A549 (cell line): Measurements from ENCODE around the gene EBF4. TPM values are rescaled to one million over a fixed set of nuclear protein-coding genes. Genes with fewer than 3 reads are reported as not detected.

Source experiments
- ATAC-seq, 2 experiments: fragments of 200-7000 bp in 1 of 2; fragments of >200 bp in 1 of 2; cut with Nextera tagmentation in 1 of 2; cut with Tn5 transposase in 1 of 2; 3 replicates each; pipeline versions ENCODE4 v1.8.0 to v1.9.1; 2018 to 2020; ENCODE audit warnings: mild to moderate bottlenecking in 1 of 2, moderate library complexity in 1 of 2
- CTCF ChIA-PET: fragments of 300-600 bp; sonication (Branson Sonifier 250); formaldehyde crosslinking; extraction: SDS; loops from one replicate; lab custom pipeline; 2021; ENCODE audit warnings: antibody characterized with exemption, inconsistent platforms; lab: Yijun Ruan, JAX
- POLR2A ChIA-PET: fragments of 350-600 bp; formaldehyde crosslinking; extraction: SDS; loops from one replicate; lab custom pipeline; 2021; ENCODE audit warnings: antibody characterized with exemption, inconsistent platforms; lab: Yijun Ruan, JAX
- DNase-seq, 2 experiments: peaks; one replicate each; pipeline versions ENCODE4 v3.0.0 to v3.0.0-alpha.2; 2011 to 2016; ENCODE audit warnings: low read depth in 1 of 2, low spot score in 1 of 2
- FAIRE-seq: peaks from 2 replicates; lab custom pipeline; 2011; peaks lifted over from hg19 to GRCh38; lab: Jason Lieb, UNC
- H3K27ac ChIP-seq, 2 experiments: fragments of >200 bp; sonication (Bioruptor Twin); formaldehyde crosslinking; 3 replicates each; pipeline ENCODE4 v1.5.1; 2016 to 2017
- H3K4me1 ChIP-seq: fragments of >200 bp; sonication (Bioruptor Twin); formaldehyde crosslinking; 3 replicates; pipeline ENCODE4 v1.6.1; 2016
- H3K4me2 ChIP-seq: fragments of >200 bp; sonication (Bioruptor Twin); formaldehyde crosslinking; 3 replicates; pipeline ENCODE4 v1.6.1; 2016
- H3K4me3 ChIP-seq: fragments of >200 bp; sonication (Bioruptor Twin); formaldehyde crosslinking; 3 replicates; pipeline ENCODE4 v1.5.1; 2016
- H3K9me3 ChIP-seq: fragments of >200 bp; sonication (Bioruptor Twin); formaldehyde crosslinking; 3 replicates; pipeline ENCODE4 v1.6.1; 2016
- BHLHE40 ChIP-seq: IDR thresholded peaks from 2 replicates; pipeline ENCODE4 v1.6.1; 2012; ENCODE audit warnings: low read depth, low read length, inconsistent platforms
- CBX2 ChIP-seq: fragments of 200-600 bp; sonication (generic); IDR thresholded peaks from 2 replicates; pipeline ENCODE4 v1.6.1; 2016; ENCODE audit warnings: low read depth, mild to moderate bottlenecking, borderline replicate concordance
- CEBPB ChIP-seq, 2 experiments: fragments of >200 bp in 1 of 2; sonication (Bioruptor Twin) in 1 of 2; formaldehyde crosslinking in 1 of 2; IDR thresholded peaks; 2 replicates each; pipeline ENCODE4 v1.6.1; 2012 to 2016
- CHD2 ChIP-seq: fragments of 150-350 bp; IDR thresholded peaks from 2 replicates; pipeline ENCODE4 v1.6.1; 2014; ENCODE audit warnings: low read length; ENCODE audit not compliant: partially characterized antibody
- CHD4 ChIP-seq: fragments of 200-600 bp; sonication (generic); IDR thresholded peaks from 2 replicates; pipeline ENCODE4 v1.6.1; 2016; ENCODE audit warnings: antibody characterized with exemption, mild to moderate bottlenecking, borderline replicate concordance
- FOSL2 ChIP-seq, 2 experiments: fragments of 450-650 bp in 1 of 2; fragments of >200 bp in 1 of 2; sonication (Bioruptor Twin) in 1 of 2; formaldehyde crosslinking; IDR thresholded peaks; 2 replicates each; pipeline versions ENCODE4 v1.5.0 to v1.6.1; 2016 to 2020; ENCODE audit warnings: mild to moderate bottlenecking in 1 of 2, moderate library complexity in 1 of 2
- FOXS1 ChIP-seq: fragments of 250-450 bp; sonication (Bioruptor Pico); IDR thresholded peaks from 2 replicates; pipeline ENCODE4 v1.5.0; 2020; ENCODE audit warnings: mild to moderate bottlenecking, moderate library complexity
- GATA3 ChIP-seq: IDR thresholded peaks from 2 replicates; pipeline ENCODE4 v1.6.1; 2012; ENCODE audit warnings: borderline replicate concordance
- HEYL ChIP-seq: fragments of 250-450 bp; sonication (Bioruptor Pico); IDR thresholded peaks from 2 replicates; pipeline ENCODE4 v1.8.0; 2021; ENCODE audit warnings: mild to moderate bottlenecking, moderate library complexity
- JUN ChIP-seq, 2 experiments: fragments of >200 bp; sonication (Bioruptor Twin); formaldehyde crosslinking; IDR thresholded peaks; 2 replicates in 1 of 2; 3 replicates in 1 of 2; pipeline ENCODE4 v1.6.1; 2016 to 2017
- MAZ ChIP-seq: fragments of 150-350 bp; IDR thresholded peaks from 2 replicates; pipeline ENCODE4 v1.6.1; 2014; ENCODE audit warnings: antibody characterized with exemption, low read depth, low read length, borderline replicate concordance
- MYC ChIP-seq: IDR thresholded peaks from 2 replicates; pipeline ENCODE4 v1.6.1; 2012; ENCODE audit warnings: mild to moderate bottlenecking, inconsistent platforms, low read length, improper control_type of control experiment, borderline replicate concordance
- NR3C1 ChIP-seq: fragments of >200 bp; sonication (Bioruptor Twin); formaldehyde crosslinking; IDR thresholded peaks from 3 replicates; pipeline ENCODE4 v1.6.1; 2017
- POLR2A ChIP-seq: IDR thresholded peaks from 2 replicates; pipeline ENCODE4 v1.6.1; 2012; ENCODE audit warnings: mild to moderate bottlenecking, low read length
- RAD21 ChIP-seq, 2 experiments: fragments of >200 bp in 1 of 2; sonication (Bioruptor Twin) in 1 of 2; formaldehyde crosslinking in 1 of 2; IDR thresholded peaks in 1 of 2; conservative IDR thresholded peaks in 1 of 2; 2 replicates in 1 of 2; 3 replicates in 1 of 2; pipeline ENCODE4 v1.6.1; 2012 to 2018; ENCODE audit warnings: inconsistent platforms in 1 of 2
- RARB ChIP-seq: fragments of 250-450 bp; sonication (Bioruptor Pico); IDR thresholded peaks from 2 replicates; pipeline ENCODE4 v1.8.0; 2021; ENCODE audit warnings: mild to moderate bottlenecking, moderate library complexity
- RCOR1 ChIP-seq: fragments of 150-350 bp; IDR thresholded peaks from 2 replicates; pipeline ENCODE4 v1.6.1; 2014; ENCODE audit warnings: antibody characterized with exemption, low read length, low read depth
- RFX5 ChIP-seq: fragments of 450-650 bp; IDR thresholded peaks from 2 replicates; pipeline ENCODE4 v1.7.1; 2014; ENCODE audit warnings: antibody characterized with exemption, mild to moderate bottlenecking, moderate library complexity
- SMC3 ChIP-seq: fragments of >200 bp; sonication (Bioruptor Twin); formaldehyde crosslinking; IDR thresholded peaks from 3 replicates; pipeline ENCODE4 v1.6.1; 2018; ENCODE audit warnings: inconsistent platforms
- ZFP36 ChIP-seq: fragments of 450-650 bp; IDR thresholded peaks from 2 replicates; pipeline ENCODE4 v1.6.1; 2014; ENCODE audit warnings: borderline replicate concordance; ENCODE audit not compliant: partially characterized antibody
- WGBS: methylation state at CpG from one replicate; pipeline ENCODE4 v1.1.6; 2017; ENCODE audit errors: missing lambda C conversion rate; 5-methylcytosine and 5-hydroxymethylcytosine counted together
- polyA plus RNA-seq, 4 experiments: library from polyadenylated mRNA; depleted of rRNA in 3 of 4; stranded (reverse); fragments of >200 nt; fragmentation: RNase III in 1 of 4; extraction: RNeasy Plus Mini Kit Qiagen cat#74134 plus additional on column Dnase treatment in 1 of 4; gene quantifications; 2 replicates in 3 of 4; 3 replicates in 1 of 4; pipeline ENCODE4 v1.2.3, GENCODE V29; 2011 to 2017
- TF ChIP-seq, protein P1 (sequence below): fragments of >200 bp; sonication (Bioruptor Twin); formaldehyde crosslinking; IDR thresholded peaks from 3 replicates; pipeline ENCODE4 v1.6.1; 2016
- TF ChIP-seq, protein P2 (sequence below): fragments of >200 bp; sonication (Bioruptor Twin); formaldehyde crosslinking; IDR thresholded peaks from 3 replicates; pipeline ENCODE4 v1.5.1; 2016
- TF ChIP-seq, protein P3 (sequence below): fragments of 250-450 bp; sonication (Bioruptor Pico); IDR thresholded peaks from 2 replicates; pipeline ENCODE4 v1.5.0; 2020; ENCODE audit warnings: low read depth, mild to moderate bottlenecking, moderate library complexity
- TF ChIP-seq, protein P4 (sequence below): fragments of >200 bp; sonication (Bioruptor Twin); formaldehyde crosslinking; IDR thresholded peaks from 2 replicates; pipeline ENCODE4 v1.6.1; 2016

Gene EBF4
- polyA plus RNA-seq, 2 of the 4 experiments (the other 2 are of a cell fraction) = 2.2 to 3.2 TPM

DNA sequence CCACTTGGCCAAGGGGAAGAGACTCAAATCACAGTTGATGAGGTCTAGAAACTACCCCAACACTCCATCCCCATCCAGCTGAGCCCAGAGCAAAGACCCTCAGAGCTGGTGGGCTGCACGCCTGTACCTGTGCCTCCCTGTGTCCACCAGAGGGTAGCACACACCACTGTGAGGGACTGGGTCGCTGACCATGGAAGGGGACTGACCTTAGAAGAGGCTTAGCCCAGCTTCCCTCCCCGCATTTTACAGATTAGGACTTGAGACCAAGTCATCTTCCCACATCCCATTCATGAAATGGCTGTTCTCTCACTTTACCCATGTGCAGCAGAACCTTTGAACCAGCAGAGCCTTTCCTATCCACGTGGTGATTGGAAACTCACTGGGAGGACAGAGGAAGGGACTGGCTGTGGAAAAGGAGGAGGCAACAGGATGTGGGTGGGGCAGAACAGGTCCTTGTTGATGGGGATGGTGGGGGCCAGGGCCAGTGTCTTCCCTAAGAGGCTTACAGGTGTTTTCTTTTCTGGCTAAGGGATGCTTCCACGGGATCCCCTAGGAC lies 63.6 kb downstream of the EBF4 start:
- Histone ChIP-seq H3K27ac (no peak overlapping the region), H3K4me1 (peaks cover 25% of the 10 kb centered on the region), H3K9me3 (no peaks in the 10 kb centered on the region), H3K4me2 (peak overlapping the region; percentile 40; the same call in 1 of the 3 replicates), H3K4me3 (no peak overlapping the region)
- CTCF ChIA-PET = interaction anchor here (0.5 to 7.2 kb wide), 41 partner anchors 10 to 561 kb away, joined by 3 to 170 read pairs (median 5); partner anchors contain the start of genes C20orf141, PCED1A and VPS16
- POLR2A ChIA-PET = no interaction called here
- FAIRE-seq = no peak
- ATAC-seq = peak in 1 of 2 experiments; percentile 66; a peak in 3 of 6 replicates
- TF ChIP-seq, protein P1, sequence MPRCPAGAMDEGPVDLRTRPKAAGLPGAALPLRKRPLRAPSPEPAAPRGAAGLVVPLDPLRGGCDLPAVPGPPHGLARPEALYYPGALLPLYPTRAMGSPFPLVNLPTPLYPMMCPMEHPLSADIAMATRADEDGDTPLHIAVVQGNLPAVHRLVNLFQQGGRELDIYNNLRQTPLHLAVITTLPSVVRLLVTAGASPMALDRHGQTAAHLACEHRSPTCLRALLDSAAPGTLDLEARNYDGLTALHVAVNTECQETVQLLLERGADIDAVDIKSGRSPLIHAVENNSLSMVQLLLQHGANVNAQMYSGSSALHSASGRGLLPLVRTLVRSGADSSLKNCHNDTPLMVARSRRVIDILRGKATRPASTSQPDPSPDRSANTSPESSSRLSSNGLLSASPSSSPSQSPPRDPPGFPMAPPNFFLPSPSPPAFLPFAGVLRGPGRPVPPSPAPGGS = no peak
- TF ChIP-seq MYC = no peak
- TF ChIP-seq, protein P2, sequence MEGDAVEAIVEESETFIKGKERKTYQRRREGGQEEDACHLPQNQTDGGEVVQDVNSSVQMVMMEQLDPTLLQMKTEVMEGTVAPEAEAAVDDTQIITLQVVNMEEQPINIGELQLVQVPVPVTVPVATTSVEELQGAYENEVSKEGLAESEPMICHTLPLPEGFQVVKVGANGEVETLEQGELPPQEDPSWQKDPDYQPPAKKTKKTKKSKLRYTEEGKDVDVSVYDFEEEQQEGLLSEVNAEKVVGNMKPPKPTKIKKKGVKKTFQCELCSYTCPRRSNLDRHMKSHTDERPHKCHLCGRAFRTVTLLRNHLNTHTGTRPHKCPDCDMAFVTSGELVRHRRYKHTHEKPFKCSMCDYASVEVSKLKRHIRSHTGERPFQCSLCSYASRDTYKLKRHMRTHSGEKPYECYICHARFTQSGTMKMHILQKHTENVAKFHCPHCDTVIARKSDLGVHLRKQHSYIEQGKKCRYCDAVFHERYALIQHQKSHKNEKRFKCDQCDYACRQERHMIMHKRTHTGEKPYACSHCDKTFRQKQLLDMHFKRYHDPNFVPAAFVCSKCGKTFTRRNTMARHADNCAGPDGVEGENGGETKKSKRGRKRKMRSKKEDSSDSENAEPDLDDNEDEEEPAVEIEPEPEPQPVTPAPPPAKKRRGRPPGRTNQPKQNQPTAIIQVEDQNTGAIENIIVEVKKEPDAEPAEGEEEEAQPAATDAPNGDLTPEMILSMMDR = peak; percentile 67
- TF ChIP-seq RAD21 (conservative IDR thresholded peaks at IDR 0.05 in 1 of 2, IDR thresholded peaks at IDR 0.05 in 1 of 2) = peak; percentile 83 to 90
- peak; percentile 81 for TF ChIP-seq SMC3
- TF ChIP-seq GATA3 = no peak
- WGBS = 20% methylated on average over 5 of the region's 5 CpGs
- peak in 1 of 2 experiments; percentile 60 for DNase-seq

DNA sequence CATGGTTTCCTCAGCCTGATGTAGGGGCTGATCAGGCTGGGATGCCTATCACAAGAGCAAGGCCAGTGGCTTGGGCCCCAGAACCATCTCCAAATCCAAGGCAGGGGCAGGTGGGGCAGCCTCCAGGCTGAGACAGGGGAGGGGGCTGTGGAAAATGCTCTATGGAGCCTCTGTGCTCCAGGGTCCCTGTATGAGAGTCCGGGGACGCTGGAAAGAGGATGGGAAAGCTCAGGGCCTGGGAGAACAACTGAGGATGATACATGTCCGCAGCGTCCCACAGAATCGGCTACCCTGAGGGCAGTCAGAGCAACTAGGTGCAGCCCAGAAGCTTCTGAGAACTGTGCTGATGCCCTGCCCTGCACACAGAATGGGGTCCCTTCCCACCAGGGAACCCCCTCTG lies 64.4 kb downstream of the EBF4 start:
- Histone ChIP-seq H3K4me1 (peaks cover 16% of the 10 kb centered on the region; the same call in 2 of the 3 replicates), H3K4me2 (no peak overlapping the region), H3K4me3 (no peak overlapping the region), H3K9me3 (no peaks in the 10 kb centered on the region), H3K27ac (no peak overlapping the region)
- no peak for DNase-seq
- CTCF ChIA-PET = interaction anchor here (0.7 to 7.2 kb wide), 7 partner anchors 9 to 188 kb away, joined by 3 to 103 read pairs (median 4); partner anchors contain the start of gene C20orf141
- WGBS = 74% methylated on average over 5 of the region's 5 CpGs
- no peak for ATAC-seq
- POLR2A ChIA-PET = no interaction called here
- no peak for FAIRE-seq
- TF ChIP-seq RFX5 = no peak
- TF ChIP-seq BHLHE40 = no peak
- TF ChIP-seq, protein P1 = no peak
- no peak for TF ChIP-seq CBX2
- TF ChIP-seq POLR2A = no peak
- no peak for TF ChIP-seq JUN (IDR thresholded peaks at IDR 0.05)
- TF ChIP-seq ZFP36 = no peak
- TF ChIP-seq SMC3 = no peak

DNA sequence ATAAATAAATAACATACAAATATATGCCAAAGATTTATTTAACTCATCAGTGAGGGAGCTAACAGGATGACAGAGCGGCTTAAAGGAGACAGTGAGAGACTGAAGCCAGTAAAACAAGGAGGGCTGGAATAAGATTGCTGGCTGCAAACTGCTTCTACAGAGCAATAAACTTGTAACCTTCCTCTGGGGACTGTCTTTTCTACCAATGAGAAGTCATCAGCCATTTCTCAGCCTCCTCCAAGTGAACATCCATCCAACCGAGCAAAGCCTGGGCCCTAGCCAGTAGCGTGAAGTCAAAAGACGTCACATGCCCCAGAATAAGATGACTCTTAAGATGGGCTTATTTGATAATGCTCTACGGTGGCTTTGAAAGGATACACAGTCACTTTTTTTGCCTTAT lies 65.4 kb downstream of the EBF4 start:
- Histone ChIP-seq H3K9me3 (no peaks in the 10 kb centered on the region), H3K4me3 (no peak overlapping the region), H3K4me1 (peaks cover 7% of the 10 kb centered on the region; the same call in 2 of the 3 replicates), H3K27ac (no peak overlapping the region), H3K4me2 (no peak overlapping the region)
- WGBS = 85% methylated on average over 5 of the region's 5 CpGs
- CTCF ChIA-PET = interaction anchor here (0.7 to 7.2 kb wide), 6 partner anchors 8 to 103 kb away, joined by 3 to 103 read pairs (median 4); no protein-coding TSS in a partner anchor
- TF ChIP-seq JUN (IDR thresholded peaks at IDR 0.05) = no peak
- TF ChIP-seq FOXS1 = no peak
- TF ChIP-seq RCOR1 = no peak
- no peak for FAIRE-seq
- no peak for DNase-seq
- POLR2A ChIA-PET = no interaction called here
- ATAC-seq = no peak

DNA sequence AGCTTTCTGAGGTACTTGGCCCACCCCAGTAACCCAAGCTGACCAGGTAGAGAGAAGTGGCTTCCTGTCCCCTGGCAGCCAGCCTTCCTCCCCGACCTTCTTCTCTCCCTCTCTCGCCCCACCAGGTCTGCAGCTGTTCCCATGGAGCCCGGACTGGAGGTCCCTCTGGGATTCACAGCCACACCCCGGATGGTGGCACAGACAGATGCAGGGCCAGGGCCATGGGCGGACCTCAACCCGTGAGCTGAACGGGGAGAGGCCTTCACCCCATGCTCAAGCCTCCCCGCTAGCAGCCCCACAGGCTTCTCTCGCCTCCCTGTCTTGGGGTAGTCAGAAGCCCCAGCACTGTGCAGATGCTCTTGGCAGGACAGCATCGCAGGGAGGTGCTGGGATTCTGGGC lies 66.6 kb downstream of the EBF4 start:
- CTCF ChIA-PET = interaction anchor here (1.2 to 4.1 kb wide), 3 partner anchors 11 to 93 kb away, joined by 3 to 21 read pairs (median 3); no protein-coding TSS in a partner anchor
- FAIRE-seq = no peak
- no peak for ATAC-seq
- TF ChIP-seq CHD2 (no peak), CEBPB (IDR thresholded peaks at IDR 0.05) (no peak), CHD4 (no peak), FOSL2 (IDR thresholded peaks at IDR 0.05) (no peak), FOSL2 (CRISPR knock-in tag; IDR thresholded peaks at IDR 0.05) (no peak), MYC (no peak), SMC3 (no peak), NR3C1 (no peak), RARB (CRISPR knock-in tag) (no peak), FOXS1 (no peak), MAZ (no peak), HEYL (no peak)
- TF ChIP-seq, protein P3, sequence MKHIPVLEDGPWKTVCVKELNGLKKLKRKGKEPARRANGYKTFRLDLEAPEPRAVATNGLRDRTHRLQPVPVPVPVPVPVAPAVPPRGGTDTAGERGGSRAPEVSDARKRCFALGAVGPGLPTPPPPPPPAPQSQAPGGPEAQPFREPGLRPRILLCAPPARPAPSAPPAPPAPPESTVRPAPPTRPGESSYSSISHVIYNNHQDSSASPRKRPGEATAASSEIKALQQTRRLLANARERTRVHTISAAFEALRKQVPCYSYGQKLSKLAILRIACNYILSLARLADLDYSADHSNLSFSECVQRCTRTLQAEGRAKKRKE = no peak
- TF ChIP-seq, protein P4, sequence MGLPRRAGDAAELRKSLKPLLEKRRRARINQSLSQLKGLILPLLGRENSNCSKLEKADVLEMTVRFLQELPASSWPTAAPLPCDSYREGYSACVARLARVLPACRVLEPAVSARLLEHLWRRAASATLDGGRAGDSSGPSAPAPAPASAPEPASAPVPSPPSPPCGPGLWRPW = no peak

More for the DNA sequence above, 66.6 kb downstream of the EBF4 start:
- no peak overlapping the region for H3K4me2 ChIP-seq
- peaks cover 4% of the 10 kb centered on the region; the same call in 1 of the 3 replicates for H3K4me1 ChIP-seq
- DNase-seq = no peak
- no peak overlapping the region for H3K27ac ChIP-seq
- POLR2A ChIA-PET = no interaction called here
- no peaks in the 10 kb centered on the region for H3K9me3 ChIP-seq
- H3K4me3 ChIP-seq = no peak overlapping the region
- WGBS = 70% methylated on average over 7 of the region's 10 CpGs
